BLaER1 (cell line): ENCODE measurements around the gene KIF3C.
"Not testable (repeated sequence)": the region's sequence is repeated elsewhere in the genome, so short reads cannot be mapped to it uniquely, and the experiment has no call there.

Experiments used
- H3K27ac ChIP-seq: shearing (Covaris generic); formaldehyde crosslinking; 2 replicates; pipeline ENCODE4 v1.8.1; 2022
- H3K27me3 ChIP-seq: shearing (Covaris generic); formaldehyde crosslinking; 2 replicates; pipeline ENCODE4 v1.8.1; 2022
- H3K36me3 ChIP-seq: shearing (Covaris generic); formaldehyde crosslinking; 2 replicates; pipeline ENCODE4 v1.8.1; 2022
- H3K4me1 ChIP-seq: shearing (Covaris generic); formaldehyde crosslinking; 2 replicates; pipeline ENCODE4 v1.8.1; 2022
- H3K4me2 ChIP-seq: shearing (Covaris generic); formaldehyde crosslinking; 2 replicates; pipeline ENCODE4 v1.8.1; 2022
- H3K4me3 ChIP-seq: shearing (Covaris generic); formaldehyde crosslinking; 2 replicates; pipeline ENCODE4 v1.8.1; 2022
- H3K9ac ChIP-seq: shearing (Covaris generic); formaldehyde crosslinking; 2 replicates; pipeline ENCODE4 v1.8.1; 2022
- H3K9me3 ChIP-seq: shearing (Covaris generic); formaldehyde crosslinking; 2 replicates; pipeline ENCODE4 v1.8.1; 2022
- H4K20me1 ChIP-seq: shearing (Covaris generic); formaldehyde crosslinking; 2 replicates; pipeline ENCODE4 v1.8.1; 2022
- Cebpa-rat ChIP-seq: shearing (Covaris generic); IDR thresholded peaks from 2 replicates; pipeline ENCODE4 v1.8.1; 2022

The KIF3C gene

GRCh38 chr2:25966531-25967270 lies 15.6 kb downstream of the KIF3C start:
- Histone ChIP-seq H3K9me3 (no peaks in the 10 kb centered on the region), H4K20me1 (peaks cover 2% of the 10 kb centered on the region), H3K4me3 (no peak overlapping the region), H3K4me2 (no peak overlapping the region), H3K27ac (no peak overlapping the region), H3K9ac (no peak overlapping the region), H3K36me3 (peaks cover 68% of the 10 kb centered on the region), H3K4me1 (peaks cover 7% of the 10 kb centered on the region), H3K27me3 (no peaks in the 10 kb centered on the region)
- no peak for TF ChIP-seq Cebpa-rat

- no peak overlapping the region for H3K27ac ChIP-seq
- no peak for TF ChIP-seq Cebpa-rat
- no peak overlapping the region for H3K4me3 ChIP-seq
- H3K9me3 ChIP-seq = no peaks in the 10 kb centered on the region
- peaks cover 25% of the 10 kb centered on the region for H3K4me1 ChIP-seq
- H3K27me3 ChIP-seq = no peaks in the 10 kb centered on the region
- no peak overlapping the region for H3K9ac ChIP-seq
- peaks cover 16% of the 10 kb centered on the region for H4K20me1 ChIP-seq
- H3K4me2 ChIP-seq = no peak overlapping the region
- H3K36me3 ChIP-seq = peaks cover 57% of the 10 kb centered on the region
These were observed 17.4 kb downstream of the KIF3C start for GRCh38 chr2:25964891-25965290.

DNA sequence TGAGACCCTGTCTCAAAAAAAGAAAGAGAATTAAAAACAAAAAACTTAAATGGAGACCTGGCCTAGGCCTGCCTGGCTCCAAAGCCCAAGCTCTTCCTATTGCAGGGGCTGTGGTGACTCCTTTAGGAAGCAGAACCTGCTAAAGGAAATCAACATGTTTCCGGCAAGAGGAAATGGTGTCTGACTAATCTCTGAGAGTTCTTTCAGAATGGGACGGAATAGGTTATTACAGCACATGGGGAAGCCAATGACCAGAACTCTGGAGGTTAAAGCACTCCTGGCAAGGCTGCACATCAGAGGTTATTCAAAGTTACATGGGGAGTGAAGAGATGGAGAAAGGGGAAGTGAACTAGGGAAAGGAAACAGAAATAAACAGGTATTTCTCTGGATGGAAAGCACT lies 21.4 kb downstream of the KIF3C start:
- Histone ChIP-seq H3K27ac (peak overlapping the region; percentile 40), H3K27me3 (no peaks in the 10 kb centered on the region), H3K4me2 (peak overlapping the region; percentile 72), H3K4me1 (peaks cover 26% of the 10 kb centered on the region), H3K4me3 (no peak overlapping the region), H3K36me3 (peaks cover 47% of the 10 kb centered on the region), H4K20me1 (peaks cover 16% of the 10 kb centered on the region), H3K9ac (no peak overlapping the region), H3K9me3 (no peaks in the 10 kb centered on the region)
- TF ChIP-seq Cebpa-rat = no peak

GRCh38 chr2:25960396-25960795 lies 21.9 kb downstream of the KIF3C start:
- no peak for TF ChIP-seq Cebpa-rat
- Histone ChIP-seq H3K9me3 (no peaks in the 10 kb centered on the region), H3K4me3 (no peak overlapping the region), H4K20me1 (peaks cover 16% of the 10 kb centered on the region), H3K27ac (peak overlapping the region; percentile 40), H3K9ac (no peak overlapping the region), H3K4me2 (peak overlapping the region; percentile 72), H3K4me1 (peaks cover 26% of the 10 kb centered on the region), H3K36me3 (peaks cover 47% of the 10 kb centered on the region), H3K27me3 (no peaks in the 10 kb centered on the region)

DNA sequence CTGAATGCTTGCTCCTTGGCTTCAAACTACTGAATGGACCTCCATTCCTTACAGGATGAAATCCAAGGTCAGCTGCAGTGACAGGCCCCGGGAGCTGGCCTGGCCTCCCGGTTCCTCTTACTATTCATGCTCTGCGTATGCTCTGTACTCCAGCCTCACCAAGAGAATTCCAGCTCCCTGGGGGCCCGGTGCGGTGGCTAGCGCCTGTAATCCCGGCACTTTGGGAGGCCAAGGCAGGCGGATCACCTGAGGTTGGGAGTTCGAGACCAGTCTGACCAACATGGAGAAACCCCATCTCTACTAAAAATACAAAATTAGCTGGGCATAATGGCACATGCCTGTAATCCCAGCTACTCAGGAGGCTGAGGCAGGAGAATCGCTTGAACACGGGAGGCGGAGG lies 23.7 kb downstream of the KIF3C start:
- Histone ChIP-seq H4K20me1 (peaks cover 16% of the 10 kb centered on the region), H3K36me3 (peaks cover 45% of the 10 kb centered on the region), H3K4me1 (peaks cover 26% of the 10 kb centered on the region)
- H3K9me3 ChIP-seq, H3K4me3 ChIP-seq, H3K27ac ChIP-seq, H3K9ac ChIP-seq, H3K4me2 ChIP-seq, H3K27me3 ChIP-seq: not testable (repeated sequence)

DNA sequence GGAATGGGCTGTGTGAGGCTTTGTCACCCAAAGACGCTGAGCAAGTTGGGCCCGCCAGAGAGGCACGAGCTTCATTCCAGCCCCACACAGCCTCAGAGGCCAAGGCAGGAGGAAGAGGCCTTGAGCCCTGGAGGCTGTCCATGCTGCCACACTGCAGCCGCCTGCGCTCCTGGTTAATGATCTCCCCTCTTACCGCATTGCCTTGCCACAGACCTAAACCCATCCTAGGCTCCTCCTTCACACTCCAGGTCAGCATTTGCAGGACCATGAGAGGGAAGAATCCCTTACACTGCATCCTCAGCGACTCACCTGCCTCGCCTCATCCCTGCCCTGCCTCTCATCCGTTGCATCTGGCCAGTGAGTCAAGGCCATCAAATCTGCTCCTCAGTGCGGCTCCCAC lies 24.6 kb downstream of the KIF3C start:
- Histone ChIP-seq H3K4me2 (no peak overlapping the region), H3K9me3 (no peaks in the 10 kb centered on the region), H4K20me1 (peaks cover 16% of the 10 kb centered on the region), H3K36me3 (peaks cover 46% of the 10 kb centered on the region), H3K4me3 (no peak overlapping the region), H3K4me1 (peaks cover 26% of the 10 kb centered on the region), H3K27ac (no peak overlapping the region), H3K27me3 (no peaks in the 10 kb centered on the region), H3K9ac (no peak overlapping the region)
- TF ChIP-seq Cebpa-rat = no peak

DNA sequence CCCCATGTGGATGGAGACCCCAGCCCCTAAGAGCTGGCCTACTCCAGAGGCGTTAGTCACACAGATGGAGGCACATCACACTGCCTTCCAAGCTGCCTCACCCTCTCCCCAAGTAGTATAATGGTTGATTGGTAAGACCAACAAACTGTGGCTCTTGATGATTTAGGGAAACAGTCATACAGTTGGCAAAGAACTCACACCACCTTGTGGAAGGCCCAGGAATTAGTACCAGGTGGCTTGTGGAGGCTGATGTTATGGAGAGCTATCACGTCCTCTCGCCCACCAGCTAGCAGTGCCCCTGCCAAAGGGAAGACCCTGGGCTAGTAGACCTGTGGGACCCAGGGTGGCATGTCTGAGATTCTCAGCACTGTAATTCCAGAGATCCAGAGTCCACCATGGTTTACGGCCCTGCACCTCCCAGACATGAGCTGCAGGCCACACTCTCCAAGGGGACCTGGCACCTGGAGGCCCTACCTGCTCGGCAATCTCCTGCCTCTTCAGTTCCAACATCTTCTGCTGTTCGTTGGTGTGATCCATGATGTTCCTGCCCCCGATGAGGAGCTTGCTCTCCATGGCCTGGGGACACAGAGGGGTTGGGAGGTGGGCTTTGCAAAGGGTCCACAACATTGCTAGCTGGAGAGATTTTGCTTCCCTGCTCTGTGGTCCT lies 26.3 kb downstream of the KIF3C start:
- H4K20me1 ChIP-seq = peaks cover 6% of the 10 kb centered on the region; the same call in 1 of the 2 replicates
- no peak overlapping the region for H3K4me3 ChIP-seq
- no peaks in the 10 kb centered on the region for H3K9me3 ChIP-seq
- no peaks in the 10 kb centered on the region for H3K27me3 ChIP-seq
- no peak overlapping the region for H3K4me2 ChIP-seq
- peaks cover 52% of the 10 kb centered on the region for H3K36me3 ChIP-seq
- TF ChIP-seq Cebpa-rat = no peak
- H3K27ac ChIP-seq = no peak overlapping the region
- peaks cover 12% of the 10 kb centered on the region for H3K4me1 ChIP-seq
- no peak overlapping the region for H3K9ac ChIP-seq

DNA sequence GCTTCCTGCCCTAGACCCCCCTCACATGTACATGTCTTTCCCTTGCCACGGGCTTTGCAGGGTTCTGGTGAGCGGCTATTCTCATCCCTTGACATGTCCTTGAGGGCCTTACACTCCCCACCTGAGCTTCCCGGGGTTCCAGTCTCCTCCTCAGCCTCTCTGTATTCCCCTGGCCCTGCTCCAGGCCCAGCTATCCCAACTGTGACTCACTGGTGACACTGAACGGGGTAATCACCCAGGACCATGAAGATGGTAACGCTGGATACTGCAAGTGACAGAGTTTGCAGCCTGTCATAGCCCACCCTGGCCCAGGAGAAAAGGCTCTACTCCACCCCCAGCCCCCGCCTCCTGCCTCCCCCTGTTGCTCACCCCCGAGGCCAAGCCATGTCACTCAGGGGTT lies 27.3 kb downstream of the KIF3C start:
- TF ChIP-seq Cebpa-rat = no peak
- Histone ChIP-seq H3K27ac (no peak overlapping the region), H3K4me3 (no peak overlapping the region), H4K20me1 (no peaks in the 10 kb centered on the region), H3K9ac (0 out of 2 replicates have a peak overlapping the region, but pooled peaks have one; percentile 2), H3K36me3 (peaks cover 52% of the 10 kb centered on the region), H3K27me3 (no peaks in the 10 kb centered on the region), H3K9me3 (no peaks in the 10 kb centered on the region), H3K4me2 (no peak overlapping the region), H3K4me1 (peaks cover 2% of the 10 kb centered on the region; the same call in 1 of the 2 replicates)

DNA sequence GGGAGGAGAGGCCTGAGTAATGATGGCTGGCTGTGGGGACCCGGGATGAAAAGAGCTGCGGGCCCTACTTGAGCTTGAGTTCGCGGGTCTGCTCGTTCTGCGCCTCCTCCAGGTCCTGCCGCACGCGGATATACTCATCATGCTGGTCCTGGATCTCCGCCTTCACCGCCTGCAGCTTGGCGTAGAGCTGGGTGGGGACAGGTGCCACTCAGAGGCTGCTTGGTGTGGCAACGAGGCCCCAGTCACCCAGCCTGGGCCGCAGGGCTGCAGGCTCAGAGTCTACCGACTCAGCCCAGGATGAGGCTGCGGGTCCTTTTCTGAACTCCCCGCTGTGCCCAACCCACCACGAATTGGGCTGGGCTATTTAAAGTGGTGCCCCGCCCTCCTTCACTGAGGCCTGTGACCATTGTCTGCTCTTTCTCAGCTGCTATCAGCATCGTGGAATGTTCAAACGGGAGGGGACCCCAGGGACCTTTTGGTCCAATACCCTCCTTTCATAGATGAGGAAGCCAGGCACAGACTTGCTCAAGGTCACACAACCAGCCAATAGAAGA lies 28.0 kb downstream of the KIF3C start:
- TF ChIP-seq Cebpa-rat = no peak
- Histone ChIP-seq H3K4me3 (no peak overlapping the region), H4K20me1 (no peaks in the 10 kb centered on the region), H3K27ac (no peak overlapping the region), H3K9ac (no peak overlapping the region), H3K27me3 (no peaks in the 10 kb centered on the region), H3K4me1 (no peaks in the 10 kb centered on the region), H3K4me2 (no peak overlapping the region), H3K36me3 (peaks cover 52% of the 10 kb centered on the region), H3K9me3 (no peaks in the 10 kb centered on the region)

DNA sequence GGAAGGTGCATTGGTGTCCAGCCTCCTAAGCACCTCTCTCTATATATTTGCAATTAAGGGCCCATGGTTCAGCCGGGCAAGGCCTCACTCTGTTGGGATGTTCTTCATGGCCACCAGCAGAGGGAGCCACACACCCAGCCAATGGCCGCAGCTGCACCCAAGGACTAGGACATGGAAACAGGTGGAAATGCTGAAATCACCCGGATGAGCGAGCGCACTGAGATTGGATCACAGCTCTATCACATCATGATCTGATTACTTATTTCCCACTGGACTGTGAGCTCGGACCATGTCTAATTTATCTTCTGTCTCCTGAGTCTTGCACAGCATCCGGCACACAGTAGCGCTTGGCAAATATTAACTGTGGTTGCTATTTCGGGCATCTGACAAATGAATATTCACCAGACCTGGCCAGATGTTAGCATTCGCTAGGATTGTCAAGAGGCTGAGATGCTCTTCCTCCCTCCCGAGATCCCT lies 31.2 kb downstream of the KIF3C start:
- H3K27me3 ChIP-seq = no peaks in the 10 kb centered on the region
- H3K9me3 ChIP-seq = no peaks in the 10 kb centered on the region
- no peak overlapping the region for H3K9ac ChIP-seq
- H4K20me1 ChIP-seq = no peaks in the 10 kb centered on the region
- no peak overlapping the region for H3K27ac ChIP-seq
- H3K36me3 ChIP-seq = peaks cover 47% of the 10 kb centered on the region
- H3K4me2 ChIP-seq = no peak overlapping the region
- no peaks in the 10 kb centered on the region for H3K4me1 ChIP-seq
- no peak for TF ChIP-seq Cebpa-rat
- no peak overlapping the region for H3K4me3 ChIP-seq
